GM19395 (cell line): ENCODE measurements around the gene PHACTR1.

Experiments
- ATAC-seq: cut with Tn5 transposase; IDR thresholded peaks from one replicate; pipeline ENCODE4 v1.9.1; 2021; ENCODE audit warnings: mild to moderate bottlenecking, moderate library complexity; ENCODE audit not compliant: unreplicated experiment

The PHACTR1 gene

GRCh38 chr6:13248584-13248985 is 532.0 kb downstream of the PHACTR1 start:
- no peak for ATAC-seq

GRCh38 chr6:13248994-13249393 is 532.4 kb downstream of the PHACTR1 start:
- no peak for ATAC-seq

GRCh38 chr6:13249817-13250216 is 533.2 kb downstream of the PHACTR1 start:
- ATAC-seq, result no peak

- no peak for ATAC-seq
Measured at GRCh38 chr6:13250703-13251102, 534.1 kb downstream of the PHACTR1 start.

- ATAC-seq, result no peak
Measured at GRCh38 chr6:13251242-13251641, 534.7 kb downstream of the PHACTR1 start.

GRCh38 chr6:13252790-13253189 is 536.2 kb downstream of the PHACTR1 start:
- no peak for ATAC-seq

GRCh38 chr6:13253272-13253671 is 536.7 kb downstream of the PHACTR1 start:
- ATAC-seq, result no peak

- ATAC-seq, result no peak
Measured at GRCh38 chr6:13256266-13257001, 539.9 kb downstream of the PHACTR1 start.

- no peak for ATAC-seq
Measured at GRCh38 chr6:13259393-13259792, 542.8 kb downstream of the PHACTR1 start.

GRCh38 chr6:13260101-13260598 is 543.6 kb downstream of the PHACTR1 start:
- ATAC-seq, result no peak

- no peak for ATAC-seq
Measured at GRCh38 chr6:13260831-13261230, 544.3 kb downstream of the PHACTR1 start.

GRCh38 chr6:13261464-13261994 is 545.0 kb downstream of the PHACTR1 start:
- peak; percentile 67 for ATAC-seq

GRCh38 chr6:13262302-13263230 is 546.0 kb downstream of the PHACTR1 start:
- ATAC-seq, result no peak

GRCh38 chr6:13263669-13264068 is 547.1 kb downstream of the PHACTR1 start:
- ATAC-seq, result no peak

GRCh38 chr6:13267142-13267651 is 550.6 kb downstream of the PHACTR1 start:
- ATAC-seq, result no peak

GRCh38 chr6:13268913-13269518 is 552.4 kb downstream of the PHACTR1 start:
- ATAC-seq, result no peak

- ATAC-seq, result peak; percentile 66
Measured at GRCh38 chr6:13272131-13273046, 555.8 kb downstream of the PHACTR1 start.

GRCh38 chr6:13273202-13273930 is 556.8 kb downstream of the PHACTR1 start:
- no peak for ATAC-seq
